Measurements from ENCODE around the gene SERPINF2. TPM values are rescaled to one million over a fixed set of nuclear protein-coding genes. Genes with fewer than 3 reads are reported as not detected.

The SERPINF2 gene
- polyA plus RNA-seq, 1 donor from 2014 or later = not detected

DNA sequence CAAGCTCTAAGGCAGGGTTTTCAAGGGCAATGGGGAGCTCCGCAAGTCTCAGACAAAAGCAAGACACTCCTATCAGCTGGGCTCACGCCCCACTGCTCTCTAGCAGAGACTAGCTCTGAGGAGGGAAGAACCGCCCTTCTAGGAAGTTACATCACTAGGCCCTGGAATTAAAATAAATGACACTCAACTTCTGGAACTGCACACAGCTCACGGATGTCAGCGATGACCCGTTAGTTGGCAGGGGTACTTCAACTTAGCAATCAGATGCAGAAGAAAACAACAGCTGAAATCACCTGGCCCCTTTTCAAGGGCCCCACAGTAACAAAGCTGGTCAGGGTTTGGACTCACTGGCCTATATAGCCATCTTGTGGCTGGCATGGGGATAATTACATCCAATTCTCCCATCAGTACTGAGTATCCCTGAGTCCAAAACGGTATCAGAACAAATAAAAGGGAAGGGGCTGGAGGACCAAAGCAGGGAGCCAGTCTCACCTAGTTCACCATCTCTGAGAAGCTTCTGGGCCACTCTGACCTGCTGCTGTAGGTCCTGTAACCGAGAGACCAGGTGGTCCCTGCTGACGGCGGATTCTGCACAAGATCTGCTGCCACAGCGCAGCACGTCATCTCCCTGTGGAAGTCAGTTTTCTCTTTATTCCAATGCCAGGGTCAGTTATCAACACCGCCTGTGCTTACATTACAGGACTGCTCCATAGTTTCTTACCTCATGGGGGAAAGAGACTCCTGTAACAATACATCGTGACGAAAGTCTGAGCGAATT lies 41.4 kb downstream of the SERPINF2 start:
- Histone ChIP-seq H3K4me3 (ENCODE audit: low read length) (no peak overlapping the region), H3K9me2 (ENCODE audit: insufficient read depth, low read length) (no peaks in the 10 kb centered on the region), H3K9me3 (ENCODE audit: low read length) (no peaks in the 10 kb centered on the region), H3F3A (ENCODE audit: insufficient read depth, low read length, poor library complexity, severe bottlenecking) (no peaks in the 10 kb centered on the region), H3K9ac (ENCODE audit: low read length) (no peak overlapping the region), H3K27ac (ENCODE audit: low read length) (no peak overlapping the region), H4K20me1 (ENCODE audit: insufficient read depth) (no peaks in the 10 kb centered on the region), H3K4me2 (ENCODE audit: low read length) (no peak overlapping the region), H2AFZ (ENCODE audit: low read depth, low read length) (no peak overlapping the region), H3K27me3 (ENCODE audit: insufficient read depth, low read depth, low read length) (no peaks in the 10 kb centered on the region), H3K36me3 (ENCODE audit: insufficient read depth, low read length) (no peaks in the 10 kb centered on the region), H3K79me2 (replicated peaks; ENCODE audit: insufficient read depth, low read length) (no peaks in the 10 kb centered on the region)
- TF ChIP-seq RAD21 (conservative IDR thresholded peaks at IDR 0.05) = no peak
- TF ChIP-seq, protein P1, sequence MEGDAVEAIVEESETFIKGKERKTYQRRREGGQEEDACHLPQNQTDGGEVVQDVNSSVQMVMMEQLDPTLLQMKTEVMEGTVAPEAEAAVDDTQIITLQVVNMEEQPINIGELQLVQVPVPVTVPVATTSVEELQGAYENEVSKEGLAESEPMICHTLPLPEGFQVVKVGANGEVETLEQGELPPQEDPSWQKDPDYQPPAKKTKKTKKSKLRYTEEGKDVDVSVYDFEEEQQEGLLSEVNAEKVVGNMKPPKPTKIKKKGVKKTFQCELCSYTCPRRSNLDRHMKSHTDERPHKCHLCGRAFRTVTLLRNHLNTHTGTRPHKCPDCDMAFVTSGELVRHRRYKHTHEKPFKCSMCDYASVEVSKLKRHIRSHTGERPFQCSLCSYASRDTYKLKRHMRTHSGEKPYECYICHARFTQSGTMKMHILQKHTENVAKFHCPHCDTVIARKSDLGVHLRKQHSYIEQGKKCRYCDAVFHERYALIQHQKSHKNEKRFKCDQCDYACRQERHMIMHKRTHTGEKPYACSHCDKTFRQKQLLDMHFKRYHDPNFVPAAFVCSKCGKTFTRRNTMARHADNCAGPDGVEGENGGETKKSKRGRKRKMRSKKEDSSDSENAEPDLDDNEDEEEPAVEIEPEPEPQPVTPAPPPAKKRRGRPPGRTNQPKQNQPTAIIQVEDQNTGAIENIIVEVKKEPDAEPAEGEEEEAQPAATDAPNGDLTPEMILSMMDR (IDR thresholded peaks at IDR 0.05; ENCODE audit: poor library complexity, severe bottlenecking) = no peak
- TF ChIP-seq SMC3 (conservative IDR thresholded peaks at IDR 0.05; ENCODE audit: poor library complexity) = peak; percentile 30
- TF ChIP-seq POLR2AphosphoS5 (IDR thresholded peaks at IDR 0.05) = no peak

DNA sequence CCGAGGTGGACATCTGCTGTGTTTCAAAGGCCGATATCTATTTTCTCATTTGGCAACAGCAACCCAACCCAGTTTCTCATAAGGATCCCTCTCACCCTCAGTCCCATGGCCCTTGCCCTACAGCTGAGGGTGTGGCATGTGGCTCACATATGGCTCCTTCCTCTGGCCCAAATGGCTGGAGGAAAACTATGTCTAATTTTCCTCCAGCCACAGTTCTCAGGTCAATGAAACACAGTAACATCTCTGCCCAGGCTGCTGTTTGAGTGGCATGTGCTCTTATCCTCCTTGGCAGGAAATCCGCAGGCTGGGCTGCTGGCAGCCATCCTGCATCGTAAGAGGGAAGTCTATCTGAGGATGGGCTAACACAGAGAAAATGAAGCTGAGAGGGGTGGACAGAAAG lies 43.3 kb downstream of the SERPINF2 start:
- H3F3A ChIP-seq (ENCODE audit: insufficient read depth, low read length, poor library complexity, severe bottlenecking) = no peaks in the 10 kb centered on the region
- TF ChIP-seq, protein P2, sequence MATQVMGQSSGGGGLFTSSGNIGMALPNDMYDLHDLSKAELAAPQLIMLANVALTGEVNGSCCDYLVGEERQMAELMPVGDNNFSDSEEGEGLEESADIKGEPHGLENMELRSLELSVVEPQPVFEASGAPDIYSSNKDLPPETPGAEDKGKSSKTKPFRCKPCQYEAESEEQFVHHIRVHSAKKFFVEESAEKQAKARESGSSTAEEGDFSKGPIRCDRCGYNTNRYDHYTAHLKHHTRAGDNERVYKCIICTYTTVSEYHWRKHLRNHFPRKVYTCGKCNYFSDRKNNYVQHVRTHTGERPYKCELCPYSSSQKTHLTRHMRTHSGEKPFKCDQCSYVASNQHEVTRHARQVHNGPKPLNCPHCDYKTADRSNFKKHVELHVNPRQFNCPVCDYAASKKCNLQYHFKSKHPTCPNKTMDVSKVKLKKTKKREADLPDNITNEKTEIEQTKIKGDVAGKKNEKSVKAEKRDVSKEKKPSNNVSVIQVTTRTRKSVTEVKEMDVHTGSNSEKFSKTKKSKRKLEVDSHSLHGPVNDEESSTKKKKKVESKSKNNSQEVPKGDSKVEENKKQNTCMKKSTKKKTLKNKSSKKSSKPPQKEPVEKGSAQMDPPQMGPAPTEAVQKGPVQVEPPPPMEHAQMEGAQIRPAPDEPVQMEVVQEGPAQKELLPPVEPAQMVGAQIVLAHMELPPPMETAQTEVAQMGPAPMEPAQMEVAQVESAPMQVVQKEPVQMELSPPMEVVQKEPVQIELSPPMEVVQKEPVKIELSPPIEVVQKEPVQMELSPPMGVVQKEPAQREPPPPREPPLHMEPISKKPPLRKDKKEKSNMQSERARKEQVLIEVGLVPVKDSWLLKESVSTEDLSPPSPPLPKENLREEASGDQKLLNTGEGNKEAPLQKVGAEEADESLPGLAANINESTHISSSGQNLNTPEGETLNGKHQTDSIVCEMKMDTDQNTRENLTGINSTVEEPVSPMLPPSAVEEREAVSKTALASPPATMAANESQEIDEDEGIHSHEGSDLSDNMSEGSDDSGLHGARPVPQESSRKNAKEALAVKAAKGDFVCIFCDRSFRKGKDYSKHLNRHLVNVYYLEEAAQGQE (IDR thresholded peaks at IDR 0.05; ENCODE audit: borderline replicate concordance) = no peak
- no peak for TF ChIP-seq MXI1 (conservative IDR thresholded peaks at IDR 0.05; ENCODE audit: poor library complexity, severe bottlenecking)
- TF ChIP-seq RAD21 (conservative IDR thresholded peaks at IDR 0.05) = no peak
- TF ChIP-seq, protein P1 (IDR thresholded peaks at IDR 0.05; ENCODE audit: poor library complexity, severe bottlenecking) = no peak
- no peak for TF ChIP-seq TAF1 (IDR thresholded peaks at IDR 0.05; ENCODE audit: low read depth)
- TF ChIP-seq POLR2AphosphoS5 (IDR thresholded peaks at IDR 0.05) = no peak
- TF ChIP-seq EP300 (conservative IDR thresholded peaks at IDR 0.05; ENCODE audit: poor library complexity, severe bottlenecking) = no peak
- no peak for TF ChIP-seq EZH2 (IDR thresholded peaks at IDR 0.05; ENCODE audit: borderline replicate concordance, insufficient read depth, low read length, poor library complexity, severe bottlenecking)
- TF ChIP-seq SMC3 (conservative IDR thresholded peaks at IDR 0.05; ENCODE audit: poor library complexity) = no peak
- H3K9me3 ChIP-seq (ENCODE audit: low read length) = no peaks in the 10 kb centered on the region
- H3K9me2 ChIP-seq (ENCODE audit: insufficient read depth, low read length) = no peaks in the 10 kb centered on the region
- H3K9ac ChIP-seq (ENCODE audit: low read length) = no peak overlapping the region
- no peak overlapping the region for H3K27ac ChIP-seq (ENCODE audit: low read length)
- no peak overlapping the region for H2AFZ ChIP-seq (ENCODE audit: low read depth, low read length)
- H3K36me3 ChIP-seq (ENCODE audit: insufficient read depth, low read length) = no peaks in the 10 kb centered on the region
- no peaks in the 10 kb centered on the region for H3K79me2 ChIP-seq (replicated peaks; ENCODE audit: insufficient read depth, low read length)
- no peaks in the 10 kb centered on the region for H4K20me1 ChIP-seq (ENCODE audit: insufficient read depth)
- no peak overlapping the region for H3K4me3 ChIP-seq (ENCODE audit: low read length)
- H3K4me2 ChIP-seq (ENCODE audit: low read length) = no peak overlapping the region
- no peaks in the 10 kb centered on the region for H3K27me3 ChIP-seq (ENCODE audit: insufficient read depth, low read depth, low read length)

Measured in neural cell (in vitro differentiated cells).